HUDEP-2 (cell line): ENCODE measurements around the gene CHN2.

Source experiments
- DNase-seq, 76 experiments: peaks; one replicate each; lab custom pipeline; 2025; ENCODE audit not compliant: unreplicated experiment in 76 of 76; lab: John Stamatoyannopoulos, UW

CHN2 gene

DNA sequence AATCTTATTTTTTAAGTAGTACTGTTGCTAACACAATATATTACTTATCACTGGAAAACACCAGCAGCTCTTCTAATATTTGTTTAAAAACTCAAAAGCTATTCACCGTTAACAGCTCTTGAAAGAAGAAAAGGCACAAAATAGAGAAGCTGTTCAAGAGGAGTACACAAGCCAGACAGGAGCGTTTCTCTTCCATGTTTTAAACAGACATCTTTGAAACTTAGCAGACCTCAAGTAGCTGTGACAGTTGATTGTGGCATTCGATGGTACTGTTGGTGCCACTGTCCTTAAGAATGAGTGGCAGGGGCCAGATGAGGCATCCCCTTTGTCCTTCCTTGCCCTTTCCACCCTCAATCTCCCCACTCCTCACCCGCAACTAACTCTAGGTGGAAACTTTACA, 287.5 kb downstream of the CHN2 start:
- no peak for DNase-seq

DNA sequence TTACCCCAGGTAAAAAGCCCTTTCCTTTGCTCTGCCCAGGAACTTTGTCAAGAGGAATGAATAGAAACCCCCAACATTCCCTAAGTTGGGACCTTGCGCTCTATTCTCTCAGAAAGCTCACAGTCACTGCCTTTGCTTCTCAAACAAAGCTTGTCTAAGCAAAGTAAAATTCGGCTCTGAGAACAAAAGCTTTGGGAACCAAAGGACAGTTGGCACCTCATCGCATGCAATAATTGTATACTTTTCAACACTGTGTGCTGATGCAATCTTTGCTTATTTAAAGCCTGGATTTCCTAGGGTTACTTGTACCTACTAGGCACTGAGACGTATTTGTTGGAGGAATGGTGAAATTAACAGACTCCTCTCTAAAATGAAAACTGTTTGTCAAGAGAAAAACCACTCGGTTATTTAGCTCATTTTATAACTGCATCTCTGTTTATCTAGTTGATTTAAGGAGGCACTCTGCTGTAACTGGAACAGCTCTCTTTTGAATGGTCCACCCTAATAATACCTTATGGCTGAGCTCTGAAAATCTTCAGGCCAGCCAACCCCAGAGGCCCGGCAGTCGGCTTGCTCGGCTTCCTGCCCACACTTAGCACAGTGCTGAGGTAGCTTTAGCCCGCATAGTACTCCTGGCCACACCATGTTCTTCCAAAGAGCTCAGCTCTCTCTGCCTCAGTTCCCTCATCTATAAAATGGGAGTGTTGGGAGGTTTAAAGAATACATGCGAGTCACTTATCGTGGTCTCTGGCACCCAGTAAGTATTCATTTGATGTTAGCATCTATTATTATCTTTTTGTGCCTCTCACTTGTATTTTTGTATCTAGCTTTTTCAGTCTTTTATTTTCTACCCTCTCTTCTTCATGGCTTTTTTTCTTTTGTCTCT, 288.9 kb downstream of the CHN2 start:
- DNase-seq = no peak

DNA sequence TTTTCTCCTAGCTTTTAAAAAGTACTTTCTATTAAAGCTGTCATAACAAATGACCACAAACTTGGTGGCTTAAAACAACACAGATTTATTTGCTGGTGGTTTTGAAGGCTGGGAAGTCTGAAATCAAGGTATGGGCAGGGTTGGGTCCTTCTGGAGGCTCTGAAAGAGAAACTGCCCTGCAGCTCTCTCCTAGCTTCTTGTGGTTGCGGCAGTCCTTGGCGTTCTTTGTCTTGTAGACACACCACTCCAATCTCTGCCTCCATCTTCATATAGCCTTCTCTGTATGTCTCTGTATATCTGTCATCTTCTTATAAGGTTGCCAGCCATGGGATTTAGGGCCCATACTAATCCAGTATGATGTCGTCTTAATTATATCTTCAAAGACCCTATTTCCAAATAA, 289.7 kb downstream of the CHN2 start:
- DNase-seq = no peak

DNA sequence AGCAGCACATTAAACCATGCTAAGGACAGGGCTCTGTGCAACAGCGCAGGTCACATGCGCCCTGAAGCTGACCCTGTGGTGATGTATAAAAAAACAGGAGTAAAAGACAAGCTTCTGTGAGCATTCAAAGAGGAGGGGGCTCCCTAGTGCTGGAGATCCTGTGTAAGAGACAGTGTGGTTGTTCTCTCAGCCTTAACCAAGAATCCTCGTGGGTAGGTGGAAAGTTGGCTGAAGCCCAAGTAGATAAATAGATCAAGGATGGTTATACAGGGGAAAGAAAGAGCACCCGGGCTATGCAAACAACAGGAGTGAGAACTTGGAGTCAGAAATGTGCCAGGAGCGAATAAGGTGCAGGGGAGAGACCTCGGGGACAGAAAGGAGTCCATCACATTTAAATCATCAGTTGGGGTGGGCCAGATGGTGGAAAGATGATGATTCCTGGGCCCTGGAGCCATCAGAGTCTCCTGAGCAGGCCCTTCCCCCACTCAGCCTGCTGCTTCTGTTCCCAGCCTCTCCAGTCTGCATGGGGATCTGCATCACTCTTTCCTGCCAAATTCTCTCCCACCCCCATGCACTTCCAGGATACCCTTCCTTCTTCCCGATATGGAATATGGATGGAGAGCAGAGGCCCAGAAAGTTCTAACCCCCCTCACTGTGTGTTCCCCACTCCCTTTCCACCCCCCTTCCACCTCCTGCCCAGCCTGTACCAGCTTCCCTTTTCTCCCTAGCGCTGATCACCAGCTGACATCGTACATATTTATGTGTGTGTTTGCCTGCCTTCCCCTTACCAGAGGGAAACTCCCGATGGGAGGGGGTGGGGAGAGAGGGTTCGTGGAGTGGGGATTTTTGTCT, 291.0 kb downstream of the CHN2 start:
- no peak for DNase-seq

DNA sequence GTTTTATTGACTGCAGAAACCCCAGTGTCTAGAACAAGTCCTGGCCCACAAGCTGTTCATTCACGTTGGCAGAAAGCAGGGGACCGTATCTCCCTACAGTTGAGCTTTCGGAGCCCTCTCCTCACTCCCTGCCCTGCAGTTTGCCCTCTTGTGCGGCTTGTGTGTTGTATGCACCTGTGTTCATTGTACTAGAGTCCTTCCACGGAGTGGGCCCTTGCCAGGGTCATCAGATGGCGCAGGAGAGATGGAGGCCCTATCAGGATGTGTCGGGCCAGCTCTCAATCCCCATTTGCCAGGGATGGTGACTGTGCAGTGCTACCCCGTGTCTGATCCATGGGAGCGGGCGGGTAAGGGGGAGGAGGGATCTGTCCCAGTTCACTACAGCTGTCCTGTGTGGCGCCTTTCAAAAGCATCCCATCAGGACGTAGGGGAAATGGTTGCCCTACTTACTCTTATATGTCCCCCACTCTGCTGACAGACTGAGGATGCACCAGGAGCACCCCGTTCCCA, 291.7 kb downstream of the CHN2 start:
- DNase-seq = no peak

GRCh38 chr7:29487424-29487823, 292.8 kb downstream of the CHN2 start:
- DNase-seq = no peak

DNA sequence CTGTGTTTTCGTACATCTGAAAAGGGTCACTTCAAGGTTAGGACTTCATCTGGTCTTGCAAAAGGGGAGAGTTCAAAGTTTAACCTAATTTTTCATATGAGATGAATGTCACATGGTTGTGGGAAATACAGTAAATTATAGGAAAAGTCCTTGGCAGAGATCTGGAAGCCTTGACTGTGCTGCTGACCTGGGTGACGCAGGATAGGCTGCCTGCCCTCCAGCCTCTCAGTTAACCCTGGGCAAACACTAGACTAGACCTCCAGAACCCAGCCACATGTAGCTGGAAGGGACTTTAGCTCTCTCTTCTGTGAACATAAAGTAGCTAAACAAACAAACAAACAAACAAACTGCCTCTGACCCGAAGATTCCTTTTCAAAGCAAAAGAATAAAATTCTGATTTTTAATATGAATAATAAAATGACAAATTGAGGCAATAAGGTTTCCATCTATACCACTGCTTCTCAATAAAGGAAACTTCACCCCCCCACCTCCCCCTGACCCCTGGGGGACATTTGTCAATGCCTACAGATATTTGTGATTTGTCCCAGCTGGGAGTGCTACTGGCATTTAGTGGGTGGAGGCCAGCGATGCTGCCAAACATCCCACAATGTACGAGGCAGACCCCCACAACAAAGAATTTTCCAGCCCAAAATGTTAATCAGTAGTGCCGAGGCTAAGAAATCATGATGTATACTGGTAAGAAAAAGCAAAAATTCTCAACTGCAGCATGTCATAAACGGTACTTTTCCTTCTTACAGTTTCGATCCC, 293.8 kb downstream of the CHN2 start:
- no peak for DNase-seq

- no peak for DNase-seq
Observed at GRCh38 chr7:29488977-29489376, 294.4 kb downstream of the CHN2 start.

DNA sequence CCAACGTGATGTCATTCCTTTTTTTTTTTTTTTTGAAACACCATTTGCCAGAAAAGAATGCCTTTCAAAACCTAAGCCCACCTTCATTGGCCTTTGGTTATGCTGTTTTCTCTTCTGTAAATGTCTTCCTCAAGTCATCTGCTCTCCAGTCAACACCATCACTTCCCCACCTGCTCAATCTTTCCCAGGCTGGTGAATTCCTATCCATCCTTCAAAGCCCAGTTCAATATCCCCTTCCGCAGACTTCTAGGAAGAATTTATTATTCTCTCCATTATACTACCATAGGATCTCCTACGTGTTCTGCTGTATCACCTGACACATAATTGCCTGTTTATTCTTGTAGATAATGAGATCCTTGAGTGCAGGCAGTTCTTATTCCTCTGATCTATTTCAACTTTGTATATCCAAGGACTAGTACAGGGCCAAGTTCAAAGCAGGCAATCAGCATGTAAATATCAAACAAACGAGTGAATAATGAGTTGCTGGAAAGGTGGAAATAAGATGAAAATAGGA, 295.6 kb downstream of the CHN2 start:
- DNase-seq = no peak

- no peak for DNase-seq
Observed at GRCh38 chr7:29494350-29494749, 299.8 kb downstream of the CHN2 start.

DNA sequence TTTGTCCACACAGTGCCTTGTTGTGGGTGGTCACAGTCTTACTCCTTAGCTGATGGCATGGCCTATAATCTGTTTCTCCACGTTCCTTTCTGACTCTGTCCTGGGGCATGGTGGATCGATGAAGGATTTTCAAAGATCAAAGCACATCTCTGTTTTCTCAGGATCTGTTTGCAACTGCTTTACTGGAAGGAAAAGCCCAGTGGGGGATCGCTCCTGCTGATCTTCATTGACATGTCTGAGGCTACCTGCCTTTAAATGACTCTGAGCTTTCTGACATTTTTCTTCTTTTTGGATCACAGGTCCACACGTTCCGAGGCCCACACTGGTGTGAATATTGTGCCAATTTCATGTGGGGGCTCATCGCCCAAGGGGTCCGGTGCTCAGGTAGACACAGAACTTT, 301.1 kb downstream of the CHN2 start:
- no peak for DNase-seq

GRCh38 chr7:29496355-29497020, 301.9 kb downstream of the CHN2 start:
- no peak for DNase-seq

DNA sequence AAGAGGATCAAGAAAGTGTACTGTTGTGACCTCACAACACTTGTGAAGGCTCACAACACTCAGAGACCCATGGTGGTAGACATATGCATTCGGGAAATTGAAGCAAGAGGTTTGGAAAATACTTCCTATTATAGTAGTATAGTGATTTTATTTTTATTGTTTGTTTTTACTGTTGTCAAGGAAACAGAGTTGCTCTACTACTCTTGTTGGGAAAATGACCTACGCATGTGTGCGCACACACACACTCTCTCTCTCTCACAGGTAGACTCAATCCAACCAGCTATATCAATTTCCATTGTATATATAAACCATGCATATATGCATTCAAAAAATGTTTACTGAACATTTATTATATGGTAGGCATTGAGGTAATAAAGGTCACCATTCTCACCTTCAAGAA, 305.4 kb downstream of the CHN2 start:
- DNase-seq = no peak

GRCh38 chr7:29500719-29501118, 306.1 kb downstream of the CHN2 start:
- no peak for DNase-seq

DNA sequence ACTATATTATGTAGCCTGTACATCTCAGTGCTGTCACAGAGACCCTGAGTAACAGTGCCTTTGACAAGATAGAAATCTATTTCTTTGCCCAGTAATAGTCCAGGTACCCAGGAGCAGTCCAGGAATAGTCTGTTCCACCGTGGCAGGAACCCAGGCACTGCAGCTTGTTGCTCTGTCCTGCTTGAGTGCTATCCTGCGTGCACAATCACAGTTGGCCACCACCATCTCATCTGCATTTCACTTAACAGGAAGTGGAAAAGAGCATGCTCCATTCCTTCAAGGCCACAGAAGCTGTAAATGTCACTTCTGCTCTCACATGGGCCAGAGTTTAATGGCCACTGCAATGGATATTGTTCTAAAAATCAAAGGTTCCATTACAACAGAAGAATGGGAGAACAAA, 307.6 kb downstream of the CHN2 start:
- no peak for DNase-seq

- DNase-seq = no peak
Observed at GRCh38 chr7:29505931-29506330, 311.4 kb downstream of the CHN2 start.

DNA sequence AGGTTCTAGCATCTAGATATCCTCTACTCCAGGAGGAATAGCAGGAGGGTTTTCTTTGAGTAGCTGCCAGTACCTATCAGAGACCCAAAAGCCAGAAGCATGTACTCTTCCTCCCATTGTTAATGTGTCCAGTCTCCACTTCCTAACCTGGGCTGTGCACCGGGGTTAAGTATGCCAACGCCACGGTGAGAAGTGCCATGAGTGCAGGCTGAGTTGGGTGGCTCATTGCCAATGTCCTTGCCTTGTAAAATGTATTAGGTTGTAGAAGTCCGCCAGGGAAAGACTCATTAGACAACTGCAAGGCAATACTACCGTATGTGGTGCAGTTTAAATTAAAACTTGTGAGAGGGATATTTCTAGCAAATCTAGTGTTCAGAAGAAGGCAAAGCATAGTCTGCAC, 314.0 kb downstream of the CHN2 start:
- no peak for DNase-seq

DNA sequence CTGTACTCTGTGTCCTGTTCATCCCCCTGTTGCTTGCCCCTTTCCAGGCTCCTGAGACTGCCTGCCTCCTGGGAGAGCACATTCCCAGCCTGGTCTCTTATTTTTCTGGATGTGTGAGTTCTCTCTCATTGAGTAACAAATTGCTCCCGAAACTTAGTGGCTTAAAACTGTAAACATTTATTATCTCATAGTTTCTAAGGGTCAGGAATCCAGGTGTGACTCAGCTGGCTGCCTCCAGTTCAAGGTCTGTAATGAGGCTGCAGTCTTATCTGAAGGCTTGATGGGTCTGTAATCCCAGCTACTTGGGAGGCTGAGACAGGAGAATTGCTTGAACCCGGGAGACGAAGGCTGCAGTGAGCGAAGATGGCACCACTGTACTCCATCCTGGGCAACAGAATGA, 315.5 kb downstream of the CHN2 start:
- no peak for DNase-seq

DNA sequence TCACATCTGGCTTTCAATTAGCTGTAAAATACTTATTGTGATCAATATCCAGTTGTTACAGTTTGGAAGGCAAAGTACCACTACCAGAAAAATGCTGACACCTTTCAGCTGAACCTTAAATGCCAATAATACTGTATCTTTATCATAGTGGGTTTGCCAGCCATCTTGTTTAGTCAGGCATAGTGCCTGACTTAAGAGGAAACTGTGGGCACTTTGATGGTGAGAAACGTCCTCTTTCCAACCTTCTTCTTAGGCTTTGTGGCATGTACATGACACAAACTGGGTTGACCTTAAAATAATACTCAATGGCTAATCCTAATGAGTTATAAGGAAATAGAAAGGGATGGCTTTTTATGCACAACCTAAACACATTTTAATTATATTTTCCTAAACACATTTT, 316.8 kb downstream of the CHN2 start:
- DNase-seq = no peak

DNA sequence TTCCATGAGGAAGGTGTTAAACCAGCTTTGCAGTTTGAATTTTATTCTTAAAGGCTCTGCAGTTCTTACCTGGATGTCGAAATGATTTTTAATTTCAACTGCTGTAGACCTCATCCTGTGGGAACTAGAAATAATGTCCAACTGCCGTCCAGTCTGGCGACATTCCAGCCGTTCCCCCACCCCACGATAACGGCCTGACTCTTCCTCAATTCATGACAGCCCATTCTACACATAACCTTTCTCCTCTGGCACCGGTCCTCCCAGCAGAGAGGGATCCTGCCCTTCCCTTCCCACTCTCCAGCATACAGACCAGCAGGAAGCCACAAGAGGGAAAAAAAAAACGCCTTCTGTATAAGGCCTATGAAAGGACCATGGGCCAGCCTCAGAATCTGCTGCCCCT, 317.3 kb downstream of the CHN2 start:
- no peak for DNase-seq
